Astrocyte (in vitro differentiated cells and primary cell): ENCODE results near the gene ARSA.

Experiments
- CTCF ChIP-seq: IDR thresholded peaks from 2 replicates; pipeline ENCODE4 v1.5.1; 2011; ENCODE audit warnings: low read depth, mild to moderate bottlenecking, inconsistent platforms, low read length, moderate library complexity; ENCODE audit not compliant: insufficient read depth
- EZH2 ChIP-seq: IDR thresholded peaks from 2 replicates; pipeline ENCODE4 v1.6.1; 2012; ENCODE audit warnings: mild to moderate bottlenecking, low read length, inconsistent platforms; ENCODE audit not compliant: insufficient read depth

GRCh38 chr22:50577697-50577986 lies 50.3 kb downstream of the ARSA start:
- TF ChIP-seq EZH2 = no peak
- TF ChIP-seq CTCF = no peak
